PC-3 (cell line): Measurements from ENCODE around the gene SLC4A4. TPM values are rescaled to one million over a fixed set of nuclear protein-coding genes. Genes with fewer than 3 reads are reported as not detected.

Source experiments
- ATAC-seq: fragments of 200-7000 bp; cut with Tn5 transposase; 2 replicates; pipeline ENCODE4 v1.9.1; 2020; ENCODE audit warnings: mild to moderate bottlenecking, moderate library complexity
- BruUV-seq: library from RNA; stranded (reverse); fragments of 400-500 nt; replicated peaks from 2 replicates; lab custom pipeline; 2021; lab: Mats Ljungman, UMichigan
- CTCF ChIA-PET: fragments of 300-600 bp; sonication (Branson Sonifier 250); formaldehyde crosslinking; loops from one replicate; lab custom pipeline; 2022; ENCODE audit warnings: antibody characterized with exemption; lab: Charles Lee
- POLR2A ChIA-PET: fragments of 300-600 bp; sonication (Branson Sonifier 250); formaldehyde crosslinking; loops from one replicate; lab custom pipeline; 2022; ENCODE audit warnings: antibody characterized with exemption; ENCODE audit not compliant: unreplicated experiment; lab: Charles Lee
- DNase-seq: peaks from one replicate; pipeline ENCODE4 v3.0.0-alpha.2; 2015
- H2AFZ ChIP-seq: fragments of 300-600 bp; sonication (generic); 2 replicates; pipeline ENCODE4 v1.6.0; 2016; ENCODE audit warnings: antibody characterized with exemption, low read length
- H3F3A ChIP-seq: fragments of 300-600 bp; sonication (generic); one replicate; pipeline ENCODE4 v1.6.0; 2017; ENCODE audit warnings: antibody characterized with exemption, low read length, control low read depth, mild to moderate bottlenecking; ENCODE audit not compliant: unreplicated experiment
- H3K27ac ChIP-seq: fragments of 300-600 bp; sonication (generic); 2 replicates; pipeline ENCODE4 v1.5.1; 2016; ENCODE audit warnings: mild to moderate bottlenecking, low read length
- H3K27me3 ChIP-seq: fragments of 300-600 bp; sonication (generic); 2 replicates; pipeline ENCODE4 v1.6.1; 2016; ENCODE audit warnings: low read length, mixed read lengths
- H3K36me3 ChIP-seq: fragments of 300-600 bp; sonication (generic); 2 replicates; pipeline ENCODE4 v1.6.1; 2016; ENCODE audit warnings: low read depth, mixed run types, low read length, mixed read lengths
- H3K4me1 ChIP-seq: fragments of 300-600 bp; sonication (generic); 2 replicates; pipeline ENCODE4 v1.5.1; 2016; ENCODE audit warnings: low read length; ENCODE audit not compliant: insufficient read depth
- H3K4me2 ChIP-seq: fragments of 300-600 bp; sonication (generic); 2 replicates; pipeline ENCODE4 v1.6.0; 2016; ENCODE audit warnings: low read length
- H3K4me3 ChIP-seq: fragments of 300-600 bp; sonication (generic); 2 replicates; pipeline ENCODE4 v1.5.1; 2016; ENCODE audit warnings: mild to moderate bottlenecking, low read length, mixed read lengths
- H3K79me2 ChIP-seq: fragments of 300-600 bp; sonication (generic); 2 replicates; pipeline ENCODE4 v1.6.1; 2017; ENCODE audit warnings: low read length, mixed read lengths
- H3K9ac ChIP-seq: fragments of 300-600 bp; sonication (generic); 2 replicates; pipeline ENCODE4 v1.6.0; 2016; ENCODE audit warnings: mild to moderate bottlenecking, low read length
- H3K9me2 ChIP-seq: fragments of 300-600 bp; sonication (generic); replicated peaks from 2 replicates; pipeline ENCODE4 v1.6.1; 2016; ENCODE audit warnings: mixed run types, low read length, mixed read lengths
- H3K9me3 ChIP-seq: fragments of 300-600 bp; sonication (generic); 2 replicates; pipeline ENCODE4 v1.6.1; 2016; ENCODE audit warnings: low read length, mixed read lengths
- H4K20me1 ChIP-seq: fragments of 300-600 bp; sonication (generic); 2 replicates; pipeline ENCODE4 v1.6.1; 2016; ENCODE audit warnings: low read length, mixed read lengths
- EZH2 ChIP-seq: fragments of 300-600 bp; sonication (generic); IDR thresholded peaks from one replicate; pipeline ENCODE4 v1.6.1; 2017; ENCODE audit warnings: antibody characterized with exemption, mild to moderate bottlenecking, low read length; ENCODE audit not compliant: unreplicated experiment
- EZH2phosphoT487 ChIP-seq: fragments of 300-600 bp; sonication (generic); IDR thresholded peaks from 2 replicates; pipeline ENCODE4 v1.6.1; 2018; ENCODE audit warnings: mild to moderate bottlenecking, antibody characterized with exemption, low read length, borderline replicate concordance
- intact Hi-C: fragments of 100-400 bp; cut with micrococcal nuclease; formaldehyde crosslinking; loops from 2 replicates; pipeline ENCODE4 v1.9.0; 2023
- total RNA-seq: library from RNA; depleted of rRNA; stranded (reverse); fragments of >200 nt; gene quantifications from 2 replicates; pipeline ENCODE4 v1.2.3, GENCODE V29; 2014
- TF ChIP-seq, protein P1 (sequence below): fragments of 300-600 bp; sonication (generic); conservative IDR thresholded peaks from 2 replicates; pipeline ENCODE4 v1.5.1; 2017; ENCODE audit warnings: antibody characterized with exemption, low read depth, mild to moderate bottlenecking, low read length

Gene SLC4A4
- total RNA-seq, 1 experiment from 2014 or later, result 0.47 TPM

DNA sequence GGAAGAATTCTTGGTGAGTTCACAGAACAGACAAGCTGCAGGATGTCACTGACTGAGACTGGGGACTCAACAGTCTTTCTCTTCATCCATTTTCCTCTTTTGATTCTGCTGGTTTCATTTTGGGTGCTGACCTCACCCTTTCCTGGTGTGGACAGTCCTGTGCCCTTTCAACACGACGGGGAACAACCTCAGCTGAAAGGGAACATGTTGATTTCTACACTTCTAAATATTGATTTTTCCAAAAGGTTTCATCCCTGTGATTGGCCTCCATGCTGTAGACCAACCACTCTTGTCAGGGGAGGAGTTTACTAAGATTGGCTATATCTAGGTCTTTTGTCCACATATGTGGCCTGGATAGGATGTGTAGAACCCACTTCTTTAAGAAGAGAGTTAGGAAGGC lies 91.8 kb downstream of the SLC4A4 start:
- no peak overlapping the region for H3K27ac ChIP-seq
- POLR2A ChIA-PET, result no interaction called here
- H3K4me1 ChIP-seq, result 0 out of 2 replicates have a peak, but pooled peaks cover 6% of the 10 kb centered on the region
- H3K4me2 ChIP-seq, result no peak overlapping the region
- H3K36me3 ChIP-seq, result no peaks in the 10 kb centered on the region
- CTCF ChIA-PET, result no interaction called here
- no peaks in the 10 kb centered on the region for H3F3A ChIP-seq
- no peaks in the 10 kb centered on the region for H4K20me1 ChIP-seq
- H3K9me3 ChIP-seq, result no peaks in the 10 kb centered on the region
- H2AFZ ChIP-seq, result 0 out of 2 replicates have a peak overlapping the region, but pooled peaks have one; percentile 19
- no peaks in the 10 kb centered on the region for H3K79me2 ChIP-seq
- H3K4me3 ChIP-seq, result no peak overlapping the region
- DNase-seq (no peak), ATAC-seq (no peak)
- intact Hi-C loops, result no loop called here
- no peaks in the 10 kb centered on the region for H3K27me3 ChIP-seq
- H3K9ac ChIP-seq, result no peak overlapping the region
- H3K9me2 ChIP-seq, result no peaks in the 10 kb centered on the region
- TF ChIP-seq EZH2phosphoT487, result no peak
- TF ChIP-seq, protein P1, sequence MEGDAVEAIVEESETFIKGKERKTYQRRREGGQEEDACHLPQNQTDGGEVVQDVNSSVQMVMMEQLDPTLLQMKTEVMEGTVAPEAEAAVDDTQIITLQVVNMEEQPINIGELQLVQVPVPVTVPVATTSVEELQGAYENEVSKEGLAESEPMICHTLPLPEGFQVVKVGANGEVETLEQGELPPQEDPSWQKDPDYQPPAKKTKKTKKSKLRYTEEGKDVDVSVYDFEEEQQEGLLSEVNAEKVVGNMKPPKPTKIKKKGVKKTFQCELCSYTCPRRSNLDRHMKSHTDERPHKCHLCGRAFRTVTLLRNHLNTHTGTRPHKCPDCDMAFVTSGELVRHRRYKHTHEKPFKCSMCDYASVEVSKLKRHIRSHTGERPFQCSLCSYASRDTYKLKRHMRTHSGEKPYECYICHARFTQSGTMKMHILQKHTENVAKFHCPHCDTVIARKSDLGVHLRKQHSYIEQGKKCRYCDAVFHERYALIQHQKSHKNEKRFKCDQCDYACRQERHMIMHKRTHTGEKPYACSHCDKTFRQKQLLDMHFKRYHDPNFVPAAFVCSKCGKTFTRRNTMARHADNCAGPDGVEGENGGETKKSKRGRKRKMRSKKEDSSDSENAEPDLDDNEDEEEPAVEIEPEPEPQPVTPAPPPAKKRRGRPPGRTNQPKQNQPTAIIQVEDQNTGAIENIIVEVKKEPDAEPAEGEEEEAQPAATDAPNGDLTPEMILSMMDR, result no peak
- TF ChIP-seq EZH2, result no peak
- BruUV-seq, result no TSS peak

DNA sequence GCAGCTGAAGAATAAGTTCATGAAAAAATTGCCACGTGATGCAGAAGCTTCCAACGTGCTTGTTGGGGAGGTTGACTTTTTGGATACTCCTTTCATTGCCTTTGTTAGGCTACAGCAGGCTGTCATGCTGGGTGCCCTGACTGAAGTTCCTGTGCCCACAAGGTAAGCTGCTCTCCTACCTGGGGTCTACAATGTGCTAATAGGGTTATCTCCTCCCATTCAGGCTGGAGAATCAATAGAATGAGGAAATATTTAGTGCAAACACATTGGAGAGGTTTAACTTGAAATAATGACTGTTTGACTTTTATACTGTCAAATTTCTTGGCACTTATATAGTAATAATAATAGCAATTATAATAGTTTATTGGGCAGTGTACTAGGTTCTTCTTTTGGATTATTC lies 101.8 kb downstream of the SLC4A4 start:
- Histone ChIP-seq H3K4me1 (peaks cover 5% of the 10 kb centered on the region; the same call in 1 of the 2 replicates), H4K20me1 (no peaks in the 10 kb centered on the region), H3K9me2 (no peaks in the 10 kb centered on the region), H3F3A (no peaks in the 10 kb centered on the region), H3K27me3 (no peaks in the 10 kb centered on the region), H3K27ac (no peak overlapping the region), H3K79me2 (no peaks in the 10 kb centered on the region), H2AFZ (no peak overlapping the region), H3K9me3 (no peaks in the 10 kb centered on the region), H3K4me3 (no peak overlapping the region), H3K36me3 (no peaks in the 10 kb centered on the region), H3K4me2 (no peak overlapping the region), H3K9ac (no peak overlapping the region)
- DNase-seq (no peak), ATAC-seq (no peak)
- BruUV-seq, result no TSS peak
- CTCF ChIA-PET, result no interaction called here
- TF ChIP-seq, protein P1, result no peak
- TF ChIP-seq EZH2phosphoT487 (no peak), EZH2 (no peak)
- intact Hi-C loops, result no loop called here
- POLR2A ChIA-PET, result no interaction called here

DNA sequence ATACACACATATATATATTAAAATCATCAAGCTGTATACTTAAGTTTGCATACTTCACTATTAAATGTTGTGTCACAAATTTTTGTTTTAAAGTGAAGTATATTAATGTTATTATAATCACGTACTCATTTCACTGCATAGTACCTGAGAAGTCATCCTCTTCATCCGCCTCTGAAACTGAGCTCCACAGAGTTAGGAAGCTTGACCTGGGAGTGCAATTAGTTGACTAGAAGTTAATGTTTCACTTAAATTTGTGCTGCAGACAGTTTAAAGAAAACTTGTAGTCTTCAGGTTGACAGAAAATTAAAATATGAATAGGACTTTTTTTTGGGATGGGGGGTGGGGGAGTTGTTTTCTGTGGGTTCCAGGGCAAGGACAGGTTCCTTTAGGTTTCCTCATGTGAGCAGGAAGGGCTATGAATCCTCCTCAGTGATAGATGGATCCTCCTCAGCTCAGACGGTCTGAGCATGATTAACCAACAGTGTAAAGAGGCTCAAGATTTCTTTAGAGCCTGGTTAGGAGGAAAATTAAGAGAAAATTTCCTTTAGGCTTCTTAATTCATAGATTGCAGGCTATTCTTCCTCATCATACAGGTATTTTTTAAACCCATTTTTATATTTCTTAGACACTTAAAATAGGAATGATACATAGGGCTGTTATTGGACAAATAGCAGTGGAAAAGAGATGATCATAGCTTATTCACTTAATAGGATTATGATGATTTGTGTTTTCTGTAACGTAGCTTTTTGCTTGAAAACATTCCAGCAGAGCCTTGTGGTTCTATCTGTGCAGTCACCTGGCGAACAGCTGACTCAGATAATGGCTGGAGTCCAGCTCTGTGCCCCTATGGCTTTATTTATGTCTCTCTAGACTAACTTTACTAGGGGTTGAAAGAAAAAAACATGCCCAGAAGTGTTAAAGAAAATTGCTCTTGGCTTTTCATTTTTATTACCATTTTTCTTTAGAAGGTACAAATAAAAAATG lies 102.7 kb downstream of the SLC4A4 start:
- H3K9me2 ChIP-seq, result no peaks in the 10 kb centered on the region
- H3K36me3 ChIP-seq, result no peaks in the 10 kb centered on the region
- no peak overlapping the region for H3K4me2 ChIP-seq
- ChIA-PET CTCF (no interaction called here), POLR2A (no interaction called here)
- H3K9me3 ChIP-seq, result no peaks in the 10 kb centered on the region
- intact Hi-C loops, result no loop called here
- peak; percentile 66 for ATAC-seq
- H3K4me3 ChIP-seq, result no peak overlapping the region
- H3K9ac ChIP-seq, result no peak overlapping the region
- no peak for TF ChIP-seq EZH2phosphoT487
- peaks cover 5% of the 10 kb centered on the region; the same call in 1 of the 2 replicates for H3K4me1 ChIP-seq
- DNase-seq, result peak; percentile 79
- no peaks in the 10 kb centered on the region for H3K27me3 ChIP-seq
- no TSS peak for BruUV-seq
- H3K27ac ChIP-seq, result no peak overlapping the region
- no peaks in the 10 kb centered on the region for H4K20me1 ChIP-seq
- no peaks in the 10 kb centered on the region for H3F3A ChIP-seq
- H2AFZ ChIP-seq, result no peak overlapping the region
- no peaks in the 10 kb centered on the region for H3K79me2 ChIP-seq
